NCI-H1092 (cell line): ENCODE data around the gene BLOC1S2.
"Not testable (repeated sequence)": the region's sequence is repeated elsewhere in the genome, so short reads cannot be mapped to it uniquely, and the experiment has no call there.

ENCODE experiments used
- DNase-seq: peaks from one replicate; lab custom pipeline; 2025; lab: John Stamatoyannopoulos, UW

Gene BLOC1S2

GRCh38 chr10:100291356-100291755, 4.9 kb upstream of the BLOC1S2 start:
- no peak for DNase-seq

- no peak for DNase-seq
These were observed 3.2 kb upstream of the BLOC1S2 start for GRCh38 chr10:100289641-100290040.

- no peak for DNase-seq
These were observed 1.7 kb upstream of the BLOC1S2 start for GRCh38 chr10:100288196-100288595.

DNA sequence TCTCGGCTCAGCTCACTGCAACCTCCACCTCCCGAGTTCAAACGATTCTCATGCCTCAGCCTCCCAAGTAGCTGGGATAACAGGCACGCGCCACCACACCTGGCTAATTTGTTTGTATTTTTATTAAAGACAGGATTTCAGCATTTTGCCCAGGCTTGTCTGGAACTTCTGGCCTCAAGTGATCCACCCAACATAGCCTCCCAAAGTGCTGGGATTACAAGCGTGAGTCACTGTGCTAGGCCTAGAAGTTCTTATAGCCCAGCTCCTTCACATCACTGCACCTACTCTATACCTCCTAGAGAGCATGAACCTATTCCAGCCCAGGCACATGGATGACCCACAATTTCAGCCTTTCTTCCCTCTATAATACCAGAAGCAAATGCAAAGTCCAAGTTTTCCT, 1.3 kb upstream of the BLOC1S2 start:
- no peak for DNase-seq

DNA sequence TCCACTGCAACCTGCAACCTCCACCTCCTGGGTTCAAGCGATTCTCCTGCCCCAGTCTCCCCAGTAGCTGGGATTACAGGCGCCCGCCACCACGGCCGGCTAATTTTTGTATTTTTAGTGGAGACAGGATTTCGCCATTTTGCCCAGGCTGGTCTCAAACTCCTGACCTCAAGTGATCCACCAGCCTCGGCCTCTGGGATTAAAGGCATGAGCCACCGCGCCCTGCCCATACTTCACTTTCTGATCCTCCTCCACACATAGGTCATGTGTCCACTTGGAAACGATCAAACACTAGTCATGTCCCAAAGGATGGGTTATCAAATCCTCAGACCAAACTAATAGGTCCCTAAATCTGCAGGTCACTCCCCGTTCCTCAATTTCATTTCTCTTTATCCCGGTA, 1.2 kb downstream of the BLOC1S2 start:
- DNase-seq, result not testable (repeated sequence)

GRCh38 chr10:100282907-100283306, 3.6 kb downstream of the BLOC1S2 start:
- DNase-seq, result no peak

GRCh38 chr10:100276971-100277370, 9.5 kb downstream of the BLOC1S2 start:
- DNase-seq, result not testable (repeated sequence)

DNA sequence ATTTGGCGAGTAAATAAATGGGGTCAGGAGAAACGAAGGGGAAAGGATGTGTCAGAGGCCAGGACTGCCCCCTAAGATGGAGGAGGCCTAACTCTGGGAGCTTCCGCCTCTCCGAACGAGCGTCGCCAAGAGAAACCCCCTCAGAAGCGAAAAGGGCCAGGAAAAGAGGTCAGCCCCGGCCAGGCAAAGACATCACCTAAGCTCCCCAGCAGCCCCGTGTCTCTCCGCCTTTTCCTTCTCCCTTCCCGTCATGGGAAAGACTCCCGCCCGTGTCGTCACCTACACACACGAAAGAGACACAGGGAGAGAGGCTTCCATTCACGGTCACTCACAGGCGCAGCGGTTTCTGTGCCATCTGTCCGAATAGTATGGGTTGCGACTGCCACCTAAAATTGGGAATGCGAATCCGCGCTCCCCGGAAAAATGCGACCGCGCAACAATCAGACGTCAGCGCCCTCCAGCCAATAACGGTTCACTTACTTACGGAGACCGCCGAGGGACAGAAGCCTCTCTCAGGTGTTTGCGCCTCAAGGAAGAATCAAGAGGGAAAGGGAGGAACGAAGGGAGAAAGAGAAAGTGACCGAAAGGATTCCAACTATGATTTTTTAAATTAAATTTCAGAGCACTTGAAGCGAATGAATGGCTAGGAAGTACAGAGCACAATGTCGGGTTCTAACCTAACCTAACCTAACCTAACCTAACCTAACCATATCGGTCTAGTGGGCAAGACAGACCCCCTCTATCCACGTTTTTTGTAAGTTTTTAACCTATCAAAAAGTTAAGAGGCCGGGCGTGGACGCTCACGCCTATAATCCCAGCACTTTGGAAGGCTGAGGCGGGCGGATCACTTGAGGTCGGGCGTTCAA, 19.0 kb downstream of the BLOC1S2 start, which contains the start of gene CWF19L1:
Gene CWF19L1, minus strand, starts transcription at position 400 of the 866 bp plus-strand sequence. Its CDS starts 45 bp downstream, at position 355.
- peak; percentile 44 for DNase-seq

GRCh38 chr10:100265821-100266485, 20.5 kb downstream of the BLOC1S2 start:
- no peak for DNase-seq

DNA sequence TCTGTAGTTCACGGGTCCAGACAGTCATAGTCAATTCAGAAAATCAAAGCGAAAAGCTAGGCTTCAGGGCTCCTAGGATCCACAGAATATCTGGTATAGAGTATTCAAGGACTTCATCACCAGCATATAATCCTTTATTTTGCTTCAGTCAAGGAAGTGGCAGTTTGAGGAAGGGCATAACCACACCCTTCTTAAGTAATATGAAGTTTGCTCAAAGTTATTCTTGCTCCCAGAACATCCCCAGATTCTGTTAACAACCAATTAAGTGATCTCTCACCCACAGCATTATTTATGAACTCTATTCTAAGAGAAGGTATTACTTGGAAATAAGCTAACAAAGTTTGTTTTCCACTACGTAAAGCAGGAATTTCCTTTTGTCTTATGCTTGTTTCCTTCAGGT, 32.3 kb downstream of the BLOC1S2 start:
- DNase-seq, result no peak

GRCh38 chr10:100253041-100253440, 33.4 kb downstream of the BLOC1S2 start:
- DNase-seq, result no peak

DNA sequence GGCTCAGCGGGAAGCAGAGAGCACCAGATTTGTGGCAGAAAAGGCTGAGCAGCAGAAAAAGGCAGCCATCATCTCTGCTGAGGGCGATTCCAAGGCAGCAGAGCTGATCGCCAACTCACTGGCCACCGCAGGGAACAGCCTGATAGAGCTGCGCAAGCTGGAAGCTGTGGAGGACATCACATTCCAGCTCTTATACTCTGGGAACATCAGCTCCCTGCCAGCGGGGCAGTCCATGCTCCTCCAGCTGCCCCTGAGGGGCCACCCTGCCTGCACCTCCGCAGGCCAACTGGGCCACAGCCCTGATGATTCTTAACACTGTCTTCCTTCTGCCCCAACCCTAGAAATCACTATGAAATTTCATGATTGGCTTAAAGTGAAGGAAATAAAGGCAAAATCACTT, 37.7 kb downstream of the BLOC1S2 start:
- DNase-seq, result no peak

DNA sequence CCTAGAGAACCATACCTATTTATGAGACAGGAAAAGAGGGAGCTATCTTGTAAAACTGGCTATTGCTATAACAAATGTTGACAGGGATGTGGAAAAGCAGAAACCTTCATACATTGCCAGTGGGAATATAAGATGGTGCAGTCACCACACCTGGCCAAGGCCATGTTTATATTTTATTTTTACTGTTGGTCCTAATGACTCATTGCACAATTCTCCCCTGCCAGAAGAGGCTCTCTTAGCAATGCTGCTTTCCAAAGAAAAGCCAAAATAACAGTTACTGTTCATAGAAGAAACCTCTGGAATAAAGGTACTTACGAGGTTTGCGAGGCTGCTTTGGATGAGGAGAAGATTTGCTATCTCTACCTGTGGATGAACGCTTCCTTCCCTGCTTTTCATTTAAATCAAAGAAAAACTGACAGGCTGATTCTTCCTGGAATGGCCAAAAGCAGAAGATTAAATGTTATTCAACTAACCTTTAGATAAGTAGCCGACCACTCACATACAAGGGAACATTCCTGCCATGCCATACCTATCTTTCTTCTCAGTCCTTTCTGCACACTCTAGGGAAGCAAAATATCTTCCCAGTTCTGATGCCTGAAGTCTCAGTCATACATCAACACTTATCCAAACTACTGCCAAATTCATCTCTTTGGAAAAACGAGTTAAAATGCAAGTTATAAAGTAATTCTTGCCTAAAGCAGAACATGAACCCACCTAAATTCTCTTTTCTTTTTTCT, 40.8 kb downstream of the BLOC1S2 start:
- DNase-seq, result no peak

GRCh38 chr10:100239851-100240250, 46.6 kb downstream of the BLOC1S2 start:
- DNase-seq, result no peak

- DNase-seq, result no peak
These were observed 48.1 kb downstream of the BLOC1S2 start for GRCh38 chr10:100238429-100238828.

GRCh38 chr10:100232101-100232500, 54.4 kb downstream of the BLOC1S2 start:
- no peak for DNase-seq

GRCh38 chr10:100229819-100230422, 56.6 kb downstream of the BLOC1S2 start:
- DNase-seq, result no peak

DNA sequence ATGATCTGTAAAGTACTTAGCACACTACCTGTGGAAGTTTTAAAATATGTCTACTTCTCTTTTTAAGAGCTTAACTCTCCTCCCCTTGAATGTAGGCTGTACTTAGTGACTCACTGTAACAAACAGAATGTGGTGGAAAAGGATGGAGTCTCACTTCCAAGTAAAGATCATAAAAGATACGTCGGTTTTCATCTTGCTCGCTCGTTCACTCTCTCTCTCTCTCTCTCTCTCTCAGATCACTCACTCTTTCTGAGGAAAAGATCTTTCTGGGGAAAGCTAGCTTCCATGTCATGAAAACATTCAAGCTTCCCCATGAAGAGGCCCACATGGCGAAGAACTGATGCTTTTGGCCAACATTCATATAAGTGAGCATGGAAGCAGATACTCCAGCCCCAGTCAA, 62.6 kb downstream of the BLOC1S2 start:
- no peak for DNase-seq
